Right ventricle myocardium superior (tissue), 1 donor: ENCODE results near the gene KIFAP3. TPM values are rescaled to one million over a fixed set of nuclear protein-coding genes. Genes with fewer than 3 reads are reported as not detected.
"Not testable (repeated sequence)": the region's sequence is repeated elsewhere in the genome, so short reads cannot be mapped to it uniquely, and the experiment has no call there.

Experiments used
- ATAC-seq: fragments of 200-7000 bp; cut with Tn5 transposase; one replicate; pipeline ENCODE4 v1.9.1; 2020; ENCODE audit warnings: mild to moderate bottlenecking; ENCODE audit not compliant: poor library complexity
- DNase-seq: peaks from one replicate; pipeline ENCODE4 v3.0.0-alpha.2; 2020
- intact Hi-C: fragments of 100-400 bp; cut with DNase I; formaldehyde crosslinking; loops from one replicate; pipeline ENCODE4 v1.11.2; 2022
- total RNA-seq: library from RNA; stranded (reverse); fragmentation: NEBNext Ultra II Directional; extraction: Animal tissue kit (Norgen Biotek cat#: 25700); gene quantifications from one replicate; pipeline ENCODE4 v1.2.1, GENCODE V29; 2021
- donor health status: DM: no; HTN: yes; CAD: no; lungs with severe emphysema.

Gene KIFAP3
- total RNA-seq, 1 donor from 2014 or later = 30.3 TPM

DNA sequence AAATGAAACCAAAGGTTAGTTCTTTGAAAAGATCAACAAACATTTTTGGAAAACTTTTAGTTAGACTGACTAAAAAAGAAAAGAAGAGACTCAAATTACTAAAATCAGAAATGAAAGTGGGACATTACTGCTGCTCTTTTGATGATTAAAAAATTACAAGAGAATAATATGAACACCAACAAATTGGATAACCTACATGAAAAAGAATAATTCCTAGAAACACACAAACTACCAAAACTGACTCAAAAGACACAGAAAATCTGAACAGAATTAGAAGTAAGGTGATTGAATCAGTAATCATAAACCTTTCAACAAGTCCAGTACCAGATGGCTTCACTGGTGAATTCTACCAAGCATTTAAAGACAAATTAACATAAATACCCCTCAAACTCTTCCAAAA is 5.6 kb downstream of the KIFAP3 start:
- intact Hi-C loops = no loop called here
- DNase-seq (no peak), ATAC-seq (no peak)

DNA sequence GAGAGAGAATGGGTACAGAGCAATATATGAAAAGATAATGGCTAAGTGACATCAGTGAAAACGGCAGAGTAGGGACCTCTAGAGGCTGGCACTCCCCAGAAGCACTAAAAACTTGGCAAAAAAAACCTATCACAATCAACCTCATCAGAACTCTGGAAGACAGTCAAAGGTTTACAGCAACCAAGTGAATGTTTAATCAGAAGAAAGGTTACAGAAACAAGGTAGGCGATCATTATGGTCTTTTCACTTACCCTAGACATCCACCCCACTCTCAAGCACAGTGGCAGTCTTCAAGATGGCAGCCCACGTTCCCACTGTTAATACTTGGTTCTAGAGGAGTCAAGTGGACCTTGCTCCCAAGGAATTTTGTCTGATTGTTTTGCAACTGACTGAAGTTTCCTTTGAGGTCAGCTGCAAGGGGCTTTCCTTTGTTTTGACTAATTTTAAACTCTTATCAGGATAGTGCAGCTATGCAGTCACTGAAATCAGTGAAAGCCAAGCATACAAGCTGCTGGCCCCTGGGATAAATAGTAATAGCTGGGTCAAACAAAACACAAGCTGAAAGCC is 7.2 kb downstream of the KIFAP3 start:
- peak; percentile 38 for ATAC-seq

DNA sequence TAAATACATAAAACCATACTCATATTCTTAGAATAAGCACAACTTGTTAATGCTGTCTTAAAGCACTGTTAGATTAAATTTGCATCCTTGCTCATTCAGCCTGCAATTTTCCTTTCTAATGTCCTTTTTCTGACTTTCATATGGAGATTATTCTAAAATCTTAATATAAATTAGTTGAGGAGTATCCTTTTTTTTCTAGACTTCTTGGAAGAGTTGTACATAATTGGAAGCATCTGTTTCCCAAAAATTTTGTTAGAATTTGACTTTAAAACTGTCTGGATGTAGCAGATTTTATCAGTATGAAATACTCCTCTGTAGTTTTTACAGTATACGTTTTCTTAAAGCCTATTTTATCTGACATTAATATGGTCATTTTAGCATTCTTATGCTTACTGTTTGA is 9.7 kb downstream of the KIFAP3 start:
- no peak for DNase-seq
- ATAC-seq = no peak
- intact Hi-C loops = no loop called here

More for the DNA sequence above, 7.2 kb downstream of the KIFAP3 start:
- intact Hi-C loops = no loop called here
- no peak for DNase-seq

DNA sequence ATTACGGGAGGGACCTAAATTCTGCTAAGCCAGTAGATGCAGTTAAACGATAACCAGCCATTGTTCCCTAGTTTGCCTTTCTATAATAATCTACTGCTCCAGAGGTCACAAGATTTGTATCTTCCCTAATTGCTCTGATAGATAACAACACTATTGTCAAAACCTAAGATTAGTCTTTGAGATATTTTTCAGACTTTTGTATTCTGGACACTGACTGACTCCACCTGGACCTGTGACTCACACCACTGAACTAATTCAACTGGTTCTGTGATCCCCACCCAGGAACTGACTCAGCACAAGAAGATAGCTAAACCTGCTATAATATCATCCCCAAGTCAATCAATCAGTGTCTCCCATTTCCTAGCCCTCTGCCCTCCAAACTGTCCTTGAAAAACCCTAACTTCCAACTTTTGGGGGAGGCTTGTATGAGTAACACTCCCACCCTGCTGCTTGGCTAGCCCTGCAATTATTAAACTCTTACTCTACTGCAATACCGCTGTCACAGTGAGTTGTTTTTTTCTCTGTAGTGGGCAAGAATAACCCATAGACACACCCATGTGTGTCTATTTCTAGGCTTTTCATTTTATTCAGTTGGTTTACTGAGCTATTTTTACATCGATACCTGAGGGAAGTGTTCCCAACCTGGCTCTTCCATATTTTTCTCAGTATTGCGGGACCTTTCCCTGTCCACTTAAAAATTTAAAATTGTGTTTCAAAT is 11.2 kb downstream of the KIFAP3 start:
- intact Hi-C loops = no loop called here

DNA sequence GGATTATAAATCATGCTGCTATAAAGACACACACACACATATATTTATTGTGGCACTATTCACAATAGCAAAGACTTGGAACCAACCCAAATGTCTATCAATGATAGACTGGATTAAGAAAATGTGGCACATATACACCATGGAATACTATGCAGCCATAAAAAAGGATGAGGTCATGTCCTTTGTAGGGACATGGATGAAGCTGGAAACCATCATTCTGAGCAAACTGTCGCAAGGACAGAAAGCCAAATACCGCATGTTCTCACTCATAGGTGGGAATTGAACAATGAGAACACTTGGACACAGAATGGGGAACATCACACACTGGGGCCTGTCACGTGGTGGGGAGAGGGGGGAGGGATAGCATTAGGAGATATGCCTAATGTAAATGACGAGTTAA is 12.8 kb downstream of the KIFAP3 start:
- intact Hi-C loops, ATAC-seq, DNase-seq: not testable (repeated sequence)

More for the DNA sequence above, 11.2 kb downstream of the KIFAP3 start:
- no peak for ATAC-seq
- DNase-seq = no peak

DNA sequence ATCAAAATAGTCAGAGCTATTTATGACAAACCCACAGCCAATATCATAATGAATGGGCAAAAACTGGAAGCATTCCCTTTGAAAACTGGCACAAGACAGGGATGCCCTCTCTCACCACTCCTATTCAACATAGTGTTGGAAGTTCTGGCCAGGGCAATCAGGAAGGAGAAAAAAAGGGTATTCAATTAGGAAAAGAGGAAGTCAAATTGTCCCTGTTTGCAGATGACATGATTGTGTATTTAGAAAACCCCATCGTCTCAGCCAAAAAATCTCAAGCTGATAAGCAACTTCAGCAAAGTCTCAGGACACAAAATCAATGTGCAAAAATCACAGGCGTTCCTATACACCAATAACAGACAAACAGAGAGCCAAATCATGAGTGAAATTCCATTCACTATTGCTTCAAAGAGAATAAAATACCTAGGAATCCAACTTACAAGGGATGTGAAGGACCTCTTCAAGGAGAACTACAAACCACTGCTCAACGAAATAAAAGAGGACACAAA is 14.4 kb downstream of the KIFAP3 start:
- intact Hi-C loops, ATAC-seq, DNase-seq: not testable (repeated sequence)

DNA sequence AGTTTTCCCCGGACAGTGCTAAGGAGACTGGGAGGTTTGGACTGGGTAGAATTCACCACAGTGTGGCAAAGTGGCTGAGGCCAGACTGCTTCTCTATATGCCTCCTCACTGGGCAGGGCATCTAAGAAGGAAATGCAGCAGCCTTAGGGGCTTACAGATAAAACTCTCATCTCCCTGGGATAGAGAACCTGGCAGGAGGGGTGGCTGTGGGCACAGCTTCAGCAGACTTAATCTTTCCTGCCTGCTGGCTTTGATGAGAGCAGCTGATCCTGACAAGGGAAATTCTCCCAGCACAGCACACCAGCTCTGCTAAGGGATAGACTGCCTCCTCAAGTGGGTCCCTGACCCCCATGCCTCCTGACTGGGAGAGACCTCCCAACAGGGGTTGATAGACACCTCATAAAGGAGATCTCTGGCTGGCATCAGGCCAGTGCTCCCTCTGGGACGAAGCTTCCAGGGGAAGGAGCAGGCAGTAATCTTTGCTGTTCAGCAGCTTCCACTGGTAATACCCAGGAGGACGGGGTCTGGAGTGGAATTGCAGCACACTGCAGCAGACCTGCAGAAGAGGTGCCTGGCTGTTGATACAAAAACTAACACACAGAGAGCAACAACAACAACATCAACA is 25.2 kb downstream of the KIFAP3 start:
- intact Hi-C loops = no loop called here
- ATAC-seq (peak; percentile 27), DNase-seq (no peak)

DNA sequence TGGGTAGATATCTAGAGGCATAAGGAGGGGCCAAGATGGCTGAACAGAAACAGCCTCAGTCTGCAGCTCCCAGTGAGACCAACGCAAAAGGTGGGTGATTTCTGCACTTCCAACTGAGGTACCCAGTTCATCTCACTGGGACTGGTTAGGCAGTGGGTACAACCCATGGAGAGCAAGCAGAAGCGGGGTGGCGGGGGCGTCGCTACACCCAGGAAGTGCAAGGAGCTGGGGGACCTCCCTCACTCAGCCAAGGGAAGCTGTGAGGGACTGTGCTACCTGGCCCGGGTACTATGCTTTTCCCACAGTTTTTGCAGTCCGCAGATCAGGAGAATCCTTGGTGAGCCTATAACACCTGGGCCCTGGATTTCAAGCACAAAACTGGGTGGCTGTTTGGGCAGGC is 26.0 kb downstream of the KIFAP3 start:
- DNase-seq (no peak), ATAC-seq (no peak)
- intact Hi-C loops = no loop called here

DNA sequence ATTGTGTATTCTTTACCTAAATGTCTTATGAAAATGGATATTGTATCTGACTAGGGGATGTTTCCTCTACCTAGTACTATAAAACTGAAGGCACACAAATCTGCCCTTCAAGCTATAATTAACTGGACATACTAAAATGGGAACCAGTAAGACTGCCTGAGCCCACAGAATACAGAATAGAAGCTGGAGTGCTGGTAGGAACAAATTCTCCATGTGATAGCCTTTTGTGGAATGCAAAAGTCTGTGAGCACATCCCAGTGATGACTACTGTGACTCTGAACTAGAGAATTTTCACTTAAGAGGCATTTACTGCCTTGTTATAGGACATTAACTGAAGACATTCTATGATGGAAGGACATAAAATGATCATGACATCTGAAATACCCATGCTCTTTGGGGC is 30.3 kb downstream of the KIFAP3 start:
- ATAC-seq (peak; percentile 83), DNase-seq (no peak)
- intact Hi-C loops = no loop called here

DNA sequence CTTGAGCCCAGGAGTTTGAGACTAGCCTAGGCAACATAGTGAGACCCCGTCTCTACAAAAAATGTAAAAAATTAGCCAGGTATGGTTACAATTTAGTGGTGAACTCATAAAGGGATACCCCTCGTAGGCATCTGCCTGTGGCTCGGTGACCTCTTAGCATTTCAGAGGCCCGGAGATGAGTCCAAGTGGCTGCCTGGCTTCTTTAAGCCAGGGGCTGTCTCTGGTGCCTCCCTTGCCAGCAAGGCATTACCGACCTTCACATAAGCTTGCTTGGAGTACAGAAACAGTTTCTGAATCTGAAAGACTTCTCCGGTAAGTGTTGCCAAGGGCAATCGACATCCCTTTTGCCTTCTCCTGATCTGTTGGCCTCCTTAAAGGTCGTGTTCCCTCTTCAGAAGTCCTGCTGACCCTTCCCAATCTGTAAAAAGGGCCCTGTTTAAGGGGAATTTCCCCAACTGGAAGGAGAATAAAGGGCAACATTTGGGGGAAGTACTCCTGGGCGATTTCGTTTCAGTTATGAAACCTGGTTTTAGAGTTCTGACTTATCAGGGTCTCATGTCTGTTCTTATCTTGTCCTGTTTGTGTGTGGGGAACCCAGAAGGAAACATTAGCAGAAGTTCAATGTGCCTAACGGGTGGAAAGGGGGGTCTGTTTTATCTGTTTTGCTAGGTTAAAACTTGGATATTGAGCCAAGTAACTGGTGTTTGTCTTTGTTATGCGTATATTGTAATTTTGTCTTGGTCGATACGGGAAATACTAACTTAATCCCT is 32.9 kb downstream of the KIFAP3 start:
- intact Hi-C loops = no loop called here
- ATAC-seq (no peak), DNase-seq (no peak)

DNA sequence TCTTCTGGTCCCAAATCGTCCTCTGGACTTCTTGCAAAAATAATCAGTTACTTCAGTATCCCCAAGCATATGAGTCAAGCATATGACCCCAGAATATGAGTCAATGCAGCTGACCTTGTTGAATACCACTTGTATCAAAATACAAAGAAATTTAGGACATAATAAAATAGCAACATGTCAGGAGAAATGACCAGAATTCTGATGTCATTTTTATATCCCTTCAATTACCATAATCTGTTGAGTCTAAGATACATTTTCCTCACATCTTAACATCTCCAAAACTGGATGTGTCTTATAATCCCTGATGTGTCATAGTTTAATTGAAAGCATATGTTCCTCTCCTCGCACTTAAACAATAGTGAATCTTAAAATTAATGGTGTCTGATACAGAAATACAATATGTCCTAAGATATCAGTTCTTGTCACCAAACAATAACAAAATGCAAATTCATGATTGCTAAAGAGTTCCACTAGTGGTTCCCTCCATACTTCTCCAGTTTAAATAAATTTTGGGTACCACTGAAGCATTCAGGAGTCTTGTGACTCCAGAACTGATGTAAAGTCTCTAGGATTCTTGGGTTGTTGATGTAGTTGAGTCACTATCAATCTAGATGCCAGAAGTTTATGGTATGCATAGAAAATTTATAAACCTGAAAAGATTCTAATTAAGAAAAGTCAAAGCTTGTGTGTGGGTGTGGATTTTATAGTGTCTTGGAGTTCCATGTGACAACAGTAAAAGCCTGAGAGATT is 41.8 kb downstream of the KIFAP3 start:
- intact Hi-C loops = no loop called here
- DNase-seq = no peak
- ATAC-seq = no peak

DNA sequence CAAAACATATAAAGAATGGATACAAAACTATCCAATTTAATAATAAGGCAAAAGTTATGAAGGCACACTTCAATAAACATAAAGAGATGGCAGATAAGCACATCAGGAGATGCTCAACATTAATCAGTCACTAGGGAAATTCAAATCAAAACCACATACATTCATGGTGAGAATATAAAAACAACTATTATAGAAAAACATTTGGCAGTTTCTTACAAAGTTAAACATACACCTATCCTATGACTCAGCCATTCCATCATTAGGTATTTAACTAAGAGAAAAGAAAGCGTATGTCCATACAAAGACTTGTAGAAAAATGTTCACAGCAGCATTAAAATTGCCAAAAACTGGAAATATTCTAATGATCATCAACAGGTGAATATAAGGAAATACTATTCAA is 44.3 kb downstream of the KIFAP3 start:
- ATAC-seq = no peak
- no peak for DNase-seq

DNA sequence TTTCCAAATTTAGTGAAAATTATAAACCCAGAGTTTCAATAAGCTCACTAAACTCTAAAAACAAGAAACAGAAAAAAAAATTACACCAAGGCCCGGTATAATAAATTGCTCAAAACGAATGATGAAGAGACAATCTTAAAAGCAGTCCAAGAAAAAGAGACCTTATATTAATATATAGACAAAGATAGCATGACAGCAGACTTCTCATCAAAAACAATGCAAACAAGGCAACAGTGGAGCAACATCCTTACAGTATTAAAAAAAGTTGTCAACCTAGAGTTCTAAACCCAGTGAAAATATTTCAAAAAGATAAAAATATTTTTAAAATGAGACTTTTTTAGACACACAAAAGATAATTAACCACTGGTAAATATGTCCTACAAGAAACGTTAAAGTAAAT is 46.7 kb downstream of the KIFAP3 start:
- intact Hi-C loops = no loop called here
- ATAC-seq (no peak), DNase-seq (no peak)

More for the DNA sequence above, 44.3 kb downstream of the KIFAP3 start:
- intact Hi-C loops = no loop called here

DNA sequence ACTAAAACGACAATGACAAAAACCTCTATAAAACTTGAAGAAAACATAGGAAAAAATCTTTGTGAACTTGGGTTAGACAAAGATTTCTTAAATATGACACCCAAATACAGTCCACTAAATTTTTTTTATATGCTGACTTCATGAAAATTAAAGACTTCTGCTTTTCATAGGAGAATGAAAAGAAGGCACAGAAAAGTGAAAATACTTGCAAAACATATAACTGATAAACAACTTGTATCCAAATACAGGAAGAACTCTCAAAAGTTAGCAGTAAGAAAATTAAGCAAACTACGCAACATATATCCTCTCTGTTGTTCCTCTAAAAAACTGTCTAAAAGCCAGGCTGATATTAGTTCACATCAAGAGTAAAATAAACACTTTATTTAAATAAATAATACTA is 53.6 kb downstream of the KIFAP3 start:
- intact Hi-C loops = no loop called here

DNA sequence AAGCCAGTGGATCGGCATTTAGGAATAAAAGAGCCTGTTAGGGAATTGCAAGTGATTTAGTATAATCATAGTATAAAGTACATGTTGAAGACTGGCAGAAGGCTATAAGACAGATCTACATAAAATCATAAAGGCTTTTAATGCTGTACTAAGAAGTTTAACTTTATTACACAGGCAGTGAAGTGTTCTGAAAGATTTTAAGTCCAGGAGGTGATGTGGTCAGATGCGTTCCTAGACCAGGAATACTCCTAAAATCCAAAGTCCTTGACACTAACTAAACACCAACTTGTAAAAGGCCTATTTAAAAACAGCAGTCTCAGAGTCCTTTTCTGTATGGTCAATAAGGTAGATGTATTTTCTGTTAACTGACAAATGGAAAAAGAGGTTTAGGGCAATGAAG is 57.0 kb downstream of the KIFAP3 start:
- ATAC-seq (no peak), DNase-seq (no peak)
- intact Hi-C loops = loop anchor here (10.0 kb wide), 1 partner anchor 867 kb away; no protein-coding TSS in a partner anchor

More for the DNA sequence above, 53.6 kb downstream of the KIFAP3 start:
- DNase-seq (no peak), ATAC-seq (no peak)

DNA sequence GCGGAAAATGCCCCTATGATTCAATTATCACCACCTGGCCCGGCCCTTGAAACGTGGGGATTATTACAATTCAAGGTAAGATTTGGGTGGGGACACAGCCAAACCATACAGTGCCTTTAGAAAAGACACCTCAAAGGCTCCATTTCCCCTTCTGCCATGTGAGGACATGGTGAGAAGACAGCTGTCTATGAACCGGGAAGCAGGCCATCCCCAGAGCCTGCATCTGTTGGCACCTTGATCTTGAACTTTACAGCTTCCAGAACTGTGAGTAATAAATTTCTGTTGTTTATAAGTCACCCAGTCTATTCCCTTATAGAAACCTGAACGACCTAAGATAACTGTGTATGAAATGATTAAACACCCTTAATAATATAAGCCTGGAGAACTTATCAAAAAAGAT is 61.6 kb downstream of the KIFAP3 start:
- ATAC-seq (no peak), DNase-seq (no peak)
- intact Hi-C loops = loop anchor here (10.0 kb wide), 1 partner anchor 872 kb away; no protein-coding TSS in a partner anchor

DNA sequence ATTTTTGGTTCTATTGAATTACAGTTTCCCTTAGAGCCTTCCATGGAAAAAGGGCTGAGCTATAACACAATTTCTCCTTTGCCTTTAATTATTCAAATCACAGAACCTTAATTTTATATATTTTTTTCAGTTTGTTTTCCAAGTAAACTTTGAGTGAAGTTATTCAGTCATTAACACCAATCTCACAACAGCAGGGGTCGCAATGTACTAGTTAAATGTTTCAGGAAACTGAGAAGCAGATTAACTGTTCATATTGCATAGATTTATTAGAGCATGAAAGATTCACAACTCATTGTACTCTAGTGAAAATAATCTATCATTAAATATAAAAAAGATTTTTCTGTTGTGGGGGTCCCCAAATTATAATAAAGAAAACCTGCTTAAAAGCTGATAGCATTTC is 64.1 kb downstream of the KIFAP3 start:
- ATAC-seq (no peak), DNase-seq (no peak)
- intact Hi-C loops = loop anchor here (10.0 kb wide), 1 partner anchor 874 kb away; no protein-coding TSS in a partner anchor

DNA sequence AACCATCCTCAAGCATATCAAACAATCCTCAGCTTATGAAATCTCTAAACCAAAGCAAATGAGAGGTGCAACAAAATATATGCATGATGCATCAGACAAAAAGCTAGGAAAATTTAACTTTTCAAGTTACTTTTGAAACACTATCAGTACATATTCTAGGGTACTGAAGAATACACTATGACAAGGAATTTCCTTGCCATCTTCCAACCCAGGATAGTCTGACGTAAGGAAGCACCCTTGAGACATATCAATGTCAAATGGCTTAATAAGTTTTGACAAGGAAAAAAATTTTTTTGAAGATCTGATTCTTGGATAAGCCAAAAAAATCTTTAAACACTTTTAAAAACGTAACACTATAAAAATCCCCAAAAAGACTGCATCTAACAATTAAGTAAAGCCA is 64.9 kb downstream of the KIFAP3 start:
- DNase-seq = no peak
- intact Hi-C loops = no loop called here
- no peak for ATAC-seq
